Uterus (tissue), 4 donors: Measurements from ENCODE around the gene SYCP2L. TPM values are rescaled to one million over a fixed set of nuclear protein-coding genes. Genes with fewer than 3 reads are reported as not detected.

ENCODE experiments used
- DNase-seq, 2 donors: peaks; one replicate each; pipeline ENCODE4 v3.0.0-alpha.2; 2019 to 2020
- H3K27ac ChIP-seq, 2 donors: fragments of 200-600 bp; sonication (generic); 1 replicate in 1 of 2; 2 replicates in 1 of 2; pipeline ENCODE4 v1.5.1; 2016 to 2018
- H3K27me3 ChIP-seq, 2 donors: fragments of 200-600 bp; sonication (generic); one replicate each; pipeline ENCODE4 v1.5.1; 2018 to 2019; ENCODE audit warnings: control low read depth in 1 of 2
- H3K36me3 ChIP-seq, 2 donors: fragments of 200-600 bp; sonication (generic); one replicate each; pipeline ENCODE4 v1.5.1; 2019; ENCODE audit warnings: control low read depth in 1 of 2
- H3K4me1 ChIP-seq, 2 donors: fragments of 200-600 bp; sonication (generic); one replicate each; pipeline ENCODE4 v1.5.1; 2018 to 2019; ENCODE audit warnings: control low read depth in 1 of 2
- H3K4me3 ChIP-seq, 2 donors: fragments of 200-600 bp; sonication (generic); 1 replicate in 1 of 2; 2 replicates in 1 of 2; pipeline ENCODE4 v1.5.1; 2018 to 2019; ENCODE audit warnings: mild to moderate bottlenecking in 1 of 2
- H3K9me3 ChIP-seq, 2 donors: fragments of 200-600 bp; sonication (generic); one replicate each; pipeline ENCODE4 v1.5.1; 2019; ENCODE audit warnings: control low read depth in 1 of 2
- CTCF ChIP-seq, 4 experiments: fragments of 200-600 bp in 2 of 4; fragments of 450-650 bp in 2 of 4; sonication (generic) in 2 of 4; IDR thresholded peaks; one replicate each; pipeline ENCODE4 v1.5.1; 2016 to 2019; ENCODE audit warnings: antibody characterized with exemption in 4 of 4, mild to moderate bottlenecking in 2 of 4, moderate library complexity in 1 of 4
- POLR2A ChIP-seq, 2 donors: fragments of 450-650 bp; IDR thresholded peaks; one replicate each; pipeline ENCODE4 v1.6.1; 2016; ENCODE audit warnings: antibody characterized with exemption in 2 of 2, mild to moderate bottlenecking in 1 of 2, moderate library complexity in 1 of 2
- intact Hi-C: fragments of 100-400 bp; cut with DNase I; formaldehyde crosslinking; loops from one replicate; pipeline ENCODE4 v1.15.1; 2023; ENCODE audit warnings: low total_unique reads
- total RNA-seq, 4 donors: library from RNA; depleted of rRNA in 3 of 4; stranded (reverse); fragments of >200 nt in 3 of 4; gene quantifications; one replicate each; pipeline versions ENCODE4 v1.1.0 to v1.2.4, GENCODE V29; 2014 to 2023
- donor health status: DM: yes; HTN: yes; CAD: no.

Gene SYCP2L
- total RNA-seq, 4 donors from 2014 or later: under 0.01 to 4.9 (median 3.5) TPM; not detected in 1

- no peak overlapping the region for H3K27ac ChIP-seq
- H3K27me3 ChIP-seq: no peaks in the 10 kb centered on the region
- no peaks in the 10 kb centered on the region for H3K4me1 ChIP-seq
- H3K36me3 ChIP-seq: no peaks in the 10 kb centered on the region
- intact Hi-C loops: no loop called here
- H3K9me3 ChIP-seq: no peaks in the 10 kb centered on the region
- DNase-seq: no peak
- TF ChIP-seq CTCF (IDR thresholded peaks at IDR 0.05) (no peak), POLR2A (IDR thresholded peaks at IDR 0.05) (no peak)
- no peak overlapping the region for H3K4me3 ChIP-seq
These were observed 69.9 kb downstream of the SYCP2L start for GRCh38 chr6:10956776-10957175.

- Histone ChIP-seq H3K27me3 (no peaks in the 10 kb centered on the region), H3K27ac (no peak overlapping the region), H3K4me1 (no peaks in the 10 kb centered on the region), H3K36me3 (no peaks in the 10 kb centered on the region), H3K4me3 (no peak overlapping the region), H3K9me3 (no peaks in the 10 kb centered on the region)
- intact Hi-C loops: no loop called here
- DNase-seq: no peak
- TF ChIP-seq CTCF (IDR thresholded peaks at IDR 0.05) (no peak), POLR2A (IDR thresholded peaks at IDR 0.05) (no peak)
These were observed 70.6 kb downstream of the SYCP2L start for GRCh38 chr6:10957414-10957886.

GRCh38 chr6:10960171-10960570, 73.3 kb downstream of the SYCP2L start:
- Histone ChIP-seq H3K27ac (no peak overlapping the region), H3K4me3 (no peak overlapping the region), H3K27me3 (no peaks in the 10 kb centered on the region), H3K36me3 (no peaks in the 10 kb centered on the region), H3K4me1 (no peaks in the 10 kb centered on the region), H3K9me3 (no peaks in the 10 kb centered on the region)
- DNase-seq: no peak
- TF ChIP-seq CTCF (IDR thresholded peaks at IDR 0.05) (no peak), POLR2A (IDR thresholded peaks at IDR 0.05) (no peak)
- intact Hi-C loops: no loop called here

GRCh38 chr6:10961837-10962236, 75.0 kb downstream of the SYCP2L start:
- H3K27me3 ChIP-seq: no peaks in the 10 kb centered on the region
- no peak overlapping the region for H3K27ac ChIP-seq
- no peak for DNase-seq
- H3K9me3 ChIP-seq: peaks cover 0 to 4% of the 10 kb centered on the region in 2 donors
- intact Hi-C loops: no loop called here
- no peaks in the 10 kb centered on the region for H3K36me3 ChIP-seq
- no peaks in the 10 kb centered on the region for H3K4me1 ChIP-seq
- H3K4me3 ChIP-seq: no peak overlapping the region
- TF ChIP-seq POLR2A (IDR thresholded peaks at IDR 0.05) (no peak), CTCF (IDR thresholded peaks at IDR 0.05) (no peak)

GRCh38 chr6:10962673-10963072, 75.8 kb downstream of the SYCP2L start:
- Histone ChIP-seq H3K27ac (no peak overlapping the region), H3K9me3 (peaks cover 0 to 4% of the 10 kb centered on the region in 2 donors), H3K4me1 (no peaks in the 10 kb centered on the region), H3K36me3 (no peaks in the 10 kb centered on the region), H3K27me3 (no peaks in the 10 kb centered on the region), H3K4me3 (no peak overlapping the region)
- no peak for TF ChIP-seq POLR2A (IDR thresholded peaks at IDR 0.05)
- TF ChIP-seq CTCF (IDR thresholded peaks at IDR 0.05): no peak
- DNase-seq: no peak
- intact Hi-C loops: no loop called here
